IPS-NIHi11 (cell line): ENCODE measurements around the gene UCK2.

Experiments
- DNase-seq: peaks from one replicate; pipeline ENCODE4 v3.0.0; 2012; ENCODE audit warnings: mixed read lengths, low spot score

UCK2 gene

GRCh38 chr1:165855010-165855838 is 27.8 kb downstream of the UCK2 start:
- DNase-seq, result no peak

- DNase-seq, result no peak
These were observed 28.6 kb downstream of the UCK2 start for GRCh38 chr1:165856021-165856420.

GRCh38 chr1:165856606-165857005 is 29.2 kb downstream of the UCK2 start:
- DNase-seq, result no peak

- DNase-seq, result peak; percentile 31
These were observed 29.8 kb downstream of the UCK2 start for GRCh38 chr1:165857046-165857801.

- DNase-seq, result no peak
These were observed 31.0 kb downstream of the UCK2 start for GRCh38 chr1:165858364-165858823.

- no peak for DNase-seq
These were observed 31.8 kb downstream of the UCK2 start for GRCh38 chr1:165858967-165859845.

GRCh38 chr1:165860065-165860464 is 32.7 kb downstream of the UCK2 start:
- no peak for DNase-seq

GRCh38 chr1:165861911-165862310 is 34.5 kb downstream of the UCK2 start:
- DNase-seq, result no peak

- DNase-seq, result no peak
These were observed 35.0 kb downstream of the UCK2 start for GRCh38 chr1:165862448-165862847.

GRCh38 chr1:165863346-165863745 is 35.9 kb downstream of the UCK2 start:
- DNase-seq, result no peak

- DNase-seq, result no peak
These were observed 38.4 kb downstream of the UCK2 start for GRCh38 chr1:165865633-165866340.

GRCh38 chr1:165869343-165869742 is 41.9 kb downstream of the UCK2 start:
- DNase-seq, result no peak

- DNase-seq, result no peak
These were observed 44.1 kb downstream of the UCK2 start for GRCh38 chr1:165871311-165872067.

GRCh38 chr1:165873481-165873880 is 46.1 kb downstream of the UCK2 start:
- DNase-seq, result no peak

GRCh38 chr1:165874643-165875042 is 47.2 kb downstream of the UCK2 start:
- no peak for DNase-seq

GRCh38 chr1:165875171-165875570 is 47.8 kb downstream of the UCK2 start:
- no peak for DNase-seq

GRCh38 chr1:165875604-165876003 is 48.2 kb downstream of the UCK2 start:
- no peak for DNase-seq

- no peak for DNase-seq
These were observed 48.7 kb downstream of the UCK2 start for GRCh38 chr1:165876121-165876520.

- no peak for DNase-seq
These were observed 50.0 kb downstream of the UCK2 start for GRCh38 chr1:165877411-165877810.

GRCh38 chr1:165877940-165878556 is 50.6 kb downstream of the UCK2 start:
- DNase-seq, result no peak
